Right lung (tissue), 5 donors: ENCODE data around the gene LHX3. TPM values are rescaled to one million over a fixed set of nuclear protein-coding genes. Genes with fewer than 3 reads are reported as not detected.

ENCODE experiments used
- DNase-seq, 2 donors: peaks; one replicate each; pipeline ENCODE4 v3.0.0-alpha.2; 2013
- polyA plus RNA-seq, 5 donors: library from polyadenylated mRNA; unstranded; fragments of 120-200 nt; gene quantifications; one replicate each; pipeline versions ENCODE4 v1.2.1 to v1.2.3, GENCODE V29; 2013; ENCODE audit warnings: inconsistent platforms in 1 of 5, low replicate concordance in 1 of 5; ENCODE audit not compliant: insufficient read length in 5 of 5, insufficient read depth in 1 of 5

LHX3 gene
- polyA plus RNA-seq, 5 donors: not detected

GRCh38 chr9:136228107-136228875 lies 23.4 kb upstream of the LHX3 start:
- DNase-seq: no peak

GRCh38 chr9:136226680-136227407 lies 21.9 kb upstream of the LHX3 start:
- no peak for DNase-seq

- DNase-seq: no peak
Observed at GRCh38 chr9:136225748-136226679, 21.1 kb upstream of the LHX3 start.

- no peak for DNase-seq
Observed at GRCh38 chr9:136225366-136225747, 20.4 kb upstream of the LHX3 start.

- no peak for DNase-seq
Observed at GRCh38 chr9:136223871-136224640, 19.1 kb upstream of the LHX3 start.

- no peak for DNase-seq
Observed at GRCh38 chr9:136222906-136223285, 18.0 kb upstream of the LHX3 start.

- no peak for DNase-seq
Observed at GRCh38 chr9:136222166-136222905, 17.4 kb upstream of the LHX3 start.

- DNase-seq: no peak
Observed at GRCh38 chr9:136220017-136220729, 15.2 kb upstream of the LHX3 start.

GRCh38 chr9:136219276-136219675 lies 14.3 kb upstream of the LHX3 start:
- DNase-seq: no peak

- no peak for DNase-seq
Observed at GRCh38 chr9:136218673-136219072, 13.7 kb upstream of the LHX3 start.

GRCh38 chr9:136218271-136218670 lies 13.3 kb upstream of the LHX3 start:
- DNase-seq: no peak

- DNase-seq: no peak
Observed at GRCh38 chr9:136216541-136217244, 11.8 kb upstream of the LHX3 start.

- DNase-seq: no peak
Observed at GRCh38 chr9:136213733-136214132, 8.8 kb upstream of the LHX3 start.

GRCh38 chr9:136212345-136212950 lies 7.5 kb upstream of the LHX3 start:
- DNase-seq: no peak

- DNase-seq: no peak
Observed at GRCh38 chr9:136211441-136212344, 6.8 kb upstream of the LHX3 start.

GRCh38 chr9:136211006-136211405 lies 6.1 kb upstream of the LHX3 start:
- no peak for DNase-seq

GRCh38 chr9:136210276-136210675 lies 5.3 kb upstream of the LHX3 start:
- DNase-seq: no peak

GRCh38 chr9:136209786-136210185 lies 4.9 kb upstream of the LHX3 start:
- DNase-seq: no peak
